GM21717 (cell line): ENCODE data around the gene NAP1L2.
"Not testable (repeated sequence)": the region's sequence is repeated elsewhere in the genome, so short reads cannot be mapped to it uniquely, and the experiment has no call there.

Source experiments
- ATAC-seq: cut with Tn5 transposase; IDR thresholded peaks from one replicate; pipeline ENCODE4 v1.9.1; 2021; ENCODE audit warnings: mild to moderate bottlenecking, moderate library complexity; ENCODE audit not compliant: unreplicated experiment

Gene NAP1L2, protein sequence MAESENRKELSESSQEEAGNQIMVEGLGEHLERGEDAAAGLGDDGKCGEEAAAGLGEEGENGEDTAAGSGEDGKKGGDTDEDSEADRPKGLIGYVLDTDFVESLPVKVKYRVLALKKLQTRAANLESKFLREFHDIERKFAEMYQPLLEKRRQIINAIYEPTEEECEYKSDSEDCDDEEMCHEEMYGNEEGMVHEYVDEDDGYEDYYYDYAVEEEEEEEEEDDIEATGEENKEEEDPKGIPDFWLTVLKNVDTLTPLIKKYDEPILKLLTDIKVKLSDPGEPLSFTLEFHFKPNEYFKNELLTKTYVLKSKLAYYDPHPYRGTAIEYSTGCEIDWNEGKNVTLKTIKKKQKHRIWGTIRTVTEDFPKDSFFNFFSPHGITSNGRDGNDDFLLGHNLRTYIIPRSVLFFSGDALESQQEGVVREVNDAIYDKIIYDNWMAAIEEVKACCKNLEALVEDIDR

DNA sequence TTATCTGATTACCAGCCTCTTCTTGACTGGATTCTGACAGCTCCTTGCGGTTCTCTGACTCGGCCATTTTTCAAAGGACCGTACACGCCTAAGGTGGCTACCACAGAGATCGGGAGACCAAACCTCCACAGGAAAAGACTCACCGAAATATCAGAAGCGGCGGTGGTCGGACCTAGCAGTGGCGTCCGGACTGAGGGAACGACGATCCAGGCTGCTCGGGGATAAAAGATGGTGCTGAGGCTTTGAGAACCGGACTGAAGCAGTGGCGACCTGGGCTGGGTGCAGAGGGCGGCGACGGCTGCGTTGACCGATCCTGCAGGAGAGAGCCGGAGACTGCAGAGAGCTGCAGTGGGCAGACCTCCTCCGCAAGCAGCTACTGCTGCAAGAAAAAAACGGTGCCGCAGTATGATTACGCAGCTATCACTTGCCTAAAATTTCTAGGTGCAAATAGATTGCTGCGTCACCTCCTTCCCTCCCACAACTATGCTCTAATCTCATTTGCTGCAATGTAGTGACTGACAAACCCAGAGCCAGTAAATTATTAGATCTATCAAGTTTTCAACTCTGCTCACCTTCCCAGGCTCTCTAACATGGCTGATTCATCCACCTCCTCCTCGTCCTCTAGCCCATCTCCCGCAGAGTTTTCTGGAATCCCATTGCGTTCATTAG lies at the start of gene NAP1L2:
TSS of gene NAP1L2 (minus strand) at position 426 of the 669 bp plus-strand sequence. CDS start at position 67, 359 bp downstream.
- no peak for ATAC-seq

DNA sequence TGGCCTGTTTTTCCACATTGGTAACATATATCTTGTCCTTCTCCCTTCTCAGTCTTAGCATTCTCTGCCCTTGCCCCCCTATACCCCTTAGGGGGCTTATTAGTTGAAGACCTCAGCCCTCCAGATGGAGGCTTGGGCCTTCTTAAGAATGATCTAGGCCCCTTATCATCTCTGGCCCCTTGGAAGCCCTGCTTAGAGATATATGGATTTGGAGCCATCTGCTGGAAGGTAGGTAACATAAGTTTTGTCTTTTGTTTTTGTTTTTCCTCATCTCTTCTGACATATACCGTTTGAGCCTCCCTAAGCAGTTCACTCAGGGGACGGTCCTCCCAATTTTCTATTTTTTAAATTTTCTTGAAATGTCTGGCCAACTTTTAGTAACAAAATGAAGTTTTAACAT lies 48.3 kb upstream of the NAP1L2 start:
- no peak for ATAC-seq

DNA sequence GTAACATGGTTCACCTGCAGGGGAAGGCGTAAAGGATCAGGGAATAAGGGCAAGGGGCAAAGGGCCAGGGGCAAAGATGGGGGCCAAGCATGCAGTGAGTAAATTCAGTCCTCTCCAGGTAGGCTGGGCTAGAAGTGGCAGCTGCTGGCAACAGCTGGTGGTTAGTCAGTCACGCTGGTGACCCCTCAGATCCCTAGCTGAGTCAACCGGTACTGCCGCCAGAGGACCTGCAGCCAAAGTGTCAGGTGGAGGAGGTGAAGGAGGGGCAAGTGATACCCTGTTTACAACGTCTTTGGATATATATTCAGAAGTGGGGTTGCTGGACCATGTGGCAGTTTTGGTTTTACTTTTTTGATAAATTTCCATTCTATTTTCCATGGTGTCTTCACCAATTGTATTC lies 24.6 kb upstream of the NAP1L2 start:
- ATAC-seq: no peak

DNA sequence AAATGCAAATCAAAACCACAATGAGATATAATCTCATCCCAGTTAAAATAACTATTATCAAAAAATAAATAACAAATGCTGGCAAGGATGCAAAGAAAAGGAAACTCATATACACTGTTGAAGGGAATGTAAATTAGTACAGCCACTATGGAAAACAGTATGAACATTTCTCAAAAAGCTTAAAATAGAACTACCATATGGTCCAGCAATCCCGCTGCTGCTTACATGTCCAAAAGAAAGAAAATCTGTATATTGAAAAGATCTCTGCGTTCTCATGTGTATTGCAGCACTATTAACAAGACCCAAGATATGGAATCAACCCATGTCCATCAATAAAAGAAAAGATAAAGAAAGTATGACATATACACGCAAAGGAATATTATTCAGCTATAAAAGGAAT lies 3.0 kb upstream of the NAP1L2 start:
- no peak for ATAC-seq

DNA sequence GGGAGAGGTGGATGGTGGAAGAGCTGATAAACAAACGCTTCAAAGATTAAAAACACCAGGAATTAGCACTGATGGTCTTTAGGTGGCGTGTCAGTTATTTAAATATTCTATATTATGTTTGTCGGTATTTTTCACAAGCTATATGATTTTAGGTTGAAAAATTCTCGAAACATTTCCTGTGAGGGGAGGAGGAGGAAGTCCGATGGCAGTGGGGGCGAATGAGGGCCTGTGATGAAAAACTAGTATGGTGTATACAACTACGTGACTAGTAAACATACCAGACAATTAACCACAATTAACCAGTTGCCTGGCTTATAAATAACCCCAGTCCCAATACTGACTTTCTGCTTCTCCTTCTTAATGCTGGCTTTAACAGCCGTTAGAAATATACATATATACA lies 595 bp upstream of the NAP1L2 start:
- no peak for ATAC-seq

- no peak for ATAC-seq
Observed at GRCh38 chrX:73213734-73214425, 771 bp downstream of the NAP1L2 start.

GRCh38 chrX:73206366-73206765 lies 8.3 kb downstream of the NAP1L2 start:
- ATAC-seq: no peak

- ATAC-seq: no peak
Observed at GRCh38 chrX:73182502-73183114, 32.0 kb downstream of the NAP1L2 start.

- ATAC-seq: not testable (repeated sequence)
Observed at GRCh38 chrX:73168945-73169344, 45.7 kb downstream of the NAP1L2 start.
